SK-N-SH treated with all-trans-retinoic acid at 6 μM for 48 hours (cell line): ENCODE results near the gene CCDC154.
A peak's percentile ranks its signal among the peaks of the same experiment; 100 is the strongest.

Experiments
- ATAC-seq: fragments of 200-7000 bp; cut with Tn5 transposase; 3 replicates; pipeline ENCODE4 v1.9.1; 2020; ENCODE audit warnings: mild to moderate bottlenecking, moderate library complexity
- ARNTL ChIP-seq: fragments of 450-650 bp; formaldehyde crosslinking; IDR thresholded peaks from 2 replicates; pipeline ENCODE4 v1.5.0; 2020; ENCODE audit warnings: low read depth, mild to moderate bottlenecking, moderate library complexity, borderline replicate concordance
- BACH2 ChIP-seq: fragments of 250-450 bp; sonication (Bioruptor Pico); IDR thresholded peaks from 2 replicates; pipeline ENCODE4 v1.9.0; 2021; ENCODE audit warnings: mild to moderate bottlenecking, borderline replicate concordance
- CREB5 ChIP-seq: fragments of 250-450 bp; sonication (Bioruptor Pico); IDR thresholded peaks from 2 replicates; pipeline ENCODE4 v1.5.1; 2020; ENCODE audit warnings: low read depth, mild to moderate bottlenecking, moderate library complexity
- CSDC2 ChIP-seq: fragments of 250-450 bp; sonication (Bioruptor Pico); IDR thresholded peaks from 2 replicates; pipeline ENCODE4 v1.5.0; 2020; ENCODE audit warnings: mild to moderate bottlenecking, moderate library complexity
- CSRNP3 ChIP-seq: fragments of 250-450 bp; sonication (Bioruptor Pico); IDR thresholded peaks from 2 replicates; pipeline ENCODE4 v1.5.1; 2021; ENCODE audit warnings: mild to moderate bottlenecking, moderate library complexity
- ESRRG ChIP-seq: fragments of 250-450 bp; sonication (Bioruptor Pico); IDR thresholded peaks from 2 replicates; pipeline ENCODE4 v1.6.1; 2021; ENCODE audit warnings: mild to moderate bottlenecking
- GLIS3 ChIP-seq: fragments of 250-450 bp; sonication (Bioruptor Pico); IDR thresholded peaks from 2 replicates; pipeline ENCODE4 v1.5.0; 2020; ENCODE audit warnings: mild to moderate bottlenecking, moderate library complexity
- ISL1 ChIP-seq: fragments of 250-450 bp; sonication (Bioruptor Pico); IDR thresholded peaks from 2 replicates; pipeline ENCODE4 v2.1.2; 2022; ENCODE audit warnings: mild to moderate bottlenecking, moderate library complexity
- OSR1 ChIP-seq: fragments of 250-450 bp; sonication (Bioruptor Pico); IDR thresholded peaks from 2 replicates; pipeline ENCODE4 v1.8.0; 2022; ENCODE audit warnings: moderate library complexity, mild to moderate bottlenecking, inconsistent platforms
- PATZ1 ChIP-seq: fragments of 250-450 bp; sonication (Bioruptor Pico); IDR thresholded peaks from 2 replicates; pipeline ENCODE4 v1.8.0; 2020; ENCODE audit warnings: mild to moderate bottlenecking, moderate library complexity, borderline replicate concordance
- POU6F1 ChIP-seq: fragments of 250-450 bp; sonication (Bioruptor Pico); IDR thresholded peaks from 2 replicates; pipeline ENCODE4 v1.8.0; 2021; ENCODE audit warnings: low read depth, mild to moderate bottlenecking, moderate library complexity, borderline replicate concordance
- PPARA ChIP-seq: fragments of 250-450 bp; sonication (Bioruptor Pico); IDR thresholded peaks from 2 replicates; pipeline ENCODE4 v1.5.0; 2020; ENCODE audit warnings: mild to moderate bottlenecking, borderline replicate concordance
- RARB ChIP-seq: fragments of 250-450 bp; sonication (Bioruptor Pico); IDR thresholded peaks from 2 replicates; pipeline ENCODE4 v1.8.0; 2021; ENCODE audit warnings: mild to moderate bottlenecking, moderate library complexity
- SNAI2 ChIP-seq: fragments of 250-450 bp; sonication (Bioruptor Pico); IDR thresholded peaks from 2 replicates; pipeline ENCODE4 v1.5.0; 2020; ENCODE audit warnings: mild to moderate bottlenecking, moderate library complexity
- TOX ChIP-seq: fragments of 250-450 bp; sonication (Bioruptor Pico); IDR thresholded peaks from 2 replicates; pipeline ENCODE4 v1.8.0; 2021; ENCODE audit warnings: mild to moderate bottlenecking, moderate library complexity, borderline replicate concordance
- TSHZ2 ChIP-seq: fragments of 250-450 bp; sonication (Bioruptor Pico); IDR thresholded peaks from 2 replicates; pipeline ENCODE4 v1.5.0; 2020; ENCODE audit warnings: mild to moderate bottlenecking, moderate library complexity
- ZC3H10 ChIP-seq: fragments of 250-450 bp; sonication (Bioruptor Pico); IDR thresholded peaks from 2 replicates; pipeline ENCODE4 v1.5.1; 2021; ENCODE audit warnings: mild to moderate bottlenecking, moderate library complexity
- ZFP3 ChIP-seq: fragments of 250-450 bp; sonication (Bioruptor Pico); IDR thresholded peaks from 2 replicates; pipeline ENCODE4 v1.5.0; 2020; ENCODE audit warnings: mild to moderate bottlenecking, moderate library complexity
- ZNF70 ChIP-seq: fragments of 450-650 bp; formaldehyde crosslinking; IDR thresholded peaks from 2 replicates; pipeline ENCODE4 v1.5.0; 2020; ENCODE audit warnings: mild to moderate bottlenecking, moderate library complexity
- ZNF8 ChIP-seq: fragments of 450-650 bp; formaldehyde crosslinking; IDR thresholded peaks from 2 replicates; pipeline ENCODE4 v1.5.0; 2020; ENCODE audit warnings: mild to moderate bottlenecking, moderate library complexity

The CCDC154 gene

GRCh38 chr16:1475552-1476114 lies 31.3 kb upstream of the CCDC154 start:
- no peak for TF ChIP-seq RARB (CRISPR knock-in tag)
- no peak for TF ChIP-seq CSRNP3 (CRISPR knock-in tag)
- TF ChIP-seq ISL1 (CRISPR knock-in tag): no peak
- TF ChIP-seq PPARA (CRISPR knock-in tag): no peak
- no peak for TF ChIP-seq TSHZ2 (CRISPR knock-in tag)
- no peak for TF ChIP-seq BACH2 (CRISPR knock-in tag)
- no peak for TF ChIP-seq POU6F1 (CRISPR knock-in tag)
- no peak for TF ChIP-seq ZNF8 (CRISPR knock-in tag)
- TF ChIP-seq GLIS3 (CRISPR knock-in tag): no peak
- no peak for TF ChIP-seq ZFP3 (CRISPR knock-in tag)
- TF ChIP-seq OSR1 (CRISPR knock-in tag): no peak
- no peak for TF ChIP-seq PATZ1
- TF ChIP-seq ARNTL (CRISPR knock-in tag): no peak
- no peak for TF ChIP-seq CREB5
- TF ChIP-seq ESRRG (CRISPR knock-in tag): no peak
- no peak for TF ChIP-seq ZNF70
- TF ChIP-seq TOX (CRISPR knock-in tag): no peak
- TF ChIP-seq SNAI2 (CRISPR knock-in tag): no peak
- TF ChIP-seq CSDC2: no peak
- TF ChIP-seq ZC3H10 (CRISPR knock-in tag): no peak
- TF ChIP-seq, all 23 proteins: peak for 0
- ATAC-seq: no peak

GRCh38 chr16:1474796-1475551 lies 30.6 kb upstream of the CCDC154 start, which contains the start of gene CLCN7:
Gene CLCN7 (minus strand): TSS chr16:1475028. CDS start chr16:1474974, 54 bp downstream.
- TF ChIP-seq POU6F1 (CRISPR knock-in tag) (no peak), ARNTL (CRISPR knock-in tag) (peak; percentile 92), TSHZ2 (CRISPR knock-in tag) (0 out of 2 replicates have a peak, but pooled peaks have one; percentile 22)
- ATAC-seq: peak; percentile 87
